HEK293 (cell line): Measurements from ENCODE around the gene ATP6V0C.
A peak's percentile ranks its signal among the peaks of the same experiment; 100 is the strongest.

Source experiments
- CTCF ChIA-PET: fragments of 350-600 bp; formaldehyde crosslinking; extraction: SDS; loops from one replicate; lab custom pipeline; 2021; ENCODE audit warnings: antibody characterized with exemption; lab: Yijun Ruan, JAX
- POLR2A ChIA-PET: fragments of 300-600 bp; formaldehyde crosslinking; extraction: SDS; loops from one replicate; lab custom pipeline; 2020; ENCODE audit warnings: antibody characterized with exemption, inconsistent platforms; lab: Yijun Ruan, JAX
- H3K27ac ChIP-seq: fragments of 200-500 bp; sonication (Bioruptor generic); 2 replicates; pipeline ENCODE4 v1.5.1; 2014; ENCODE audit warnings: low read depth, low read length, control low read depth, inconsistent platforms; ENCODE audit errors: extremely low read depth
- H3K36me3 ChIP-seq, 2 experiments: fragments of 200-500 bp in 1 of 2; sonication (Bioruptor generic) in 1 of 2; 1 replicate in 1 of 2; 2 replicates in 1 of 2; pipeline ENCODE4 v1.5.1; 2014 to 2017; ENCODE audit warnings: inconsistent platforms in 2 of 2, low read length in 2 of 2; ENCODE audit not compliant: control insufficient read depth in 2 of 2, insufficient read depth in 1 of 2
- H3K4me1 ChIP-seq: fragments of 200-500 bp; sonication (Bioruptor generic); 2 replicates; pipeline ENCODE4 v1.5.1; 2014; ENCODE audit warnings: mild to moderate bottlenecking, low read length, inconsistent platforms; ENCODE audit not compliant: control insufficient read depth, insufficient read depth
- H3K4me3 ChIP-seq: 2 replicates; pipeline ENCODE4 v1.5.1; 2011; ENCODE audit warnings: low read depth, mild to moderate bottlenecking, control low read depth, low read length, moderate library complexity
- H3K9me3 ChIP-seq: fragments of 200-500 bp; sonication (Bioruptor generic); 2 replicates; pipeline ENCODE4 v1.5.1; 2014; ENCODE audit warnings: low read depth, low read length, inconsistent platforms; ENCODE audit not compliant: control insufficient read depth, insufficient read depth
- GLIS1 ChIP-seq: fragments of 450-650 bp; formaldehyde crosslinking; IDR thresholded peaks from 2 replicates; pipeline ENCODE4 v1.5.1; 2016; ENCODE audit warnings: missing biosample characterization, missing genetic modification characterization
- INSM2 ChIP-seq: fragments of 450-650 bp; formaldehyde crosslinking; IDR thresholded peaks from 2 replicates; pipeline ENCODE4 v1.5.1; 2016; ENCODE audit warnings: missing biosample characterization, missing genetic modification characterization
- KLF1 ChIP-seq: fragments of 450-650 bp; formaldehyde crosslinking; IDR thresholded peaks from 2 replicates; pipeline ENCODE4 v1.5.1; 2016; ENCODE audit warnings: missing biosample characterization, missing genetic modification characterization
- PRDM1 ChIP-seq: fragments of 450-650 bp; formaldehyde crosslinking; IDR thresholded peaks from 2 replicates; pipeline ENCODE4; 2016; ENCODE audit warnings: missing biosample characterization, missing genetic modification characterization
- ZBTB44 ChIP-seq: fragments of 450-650 bp; IDR thresholded peaks from 2 replicates; pipeline ENCODE4 v1.5.1; 2018; ENCODE audit warnings: missing biosample characterization, mild to moderate bottlenecking, missing genetic modification characterization
- ZFP41 ChIP-seq: fragments of 450-650 bp; formaldehyde crosslinking; IDR thresholded peaks from 2 replicates; pipeline ENCODE4 v1.5.1; 2016; ENCODE audit warnings: missing biosample characterization, missing genetic modification characterization, borderline replicate concordance
- ZNF248 ChIP-seq: fragments of 450-650 bp; formaldehyde crosslinking; IDR thresholded peaks from 2 replicates; pipeline ENCODE4 v1.5.1; 2017; ENCODE audit warnings: missing biosample characterization, missing genetic modification characterization
- ZNF354C ChIP-seq: fragments of 450-650 bp; formaldehyde crosslinking; IDR thresholded peaks from 2 replicates; pipeline ENCODE4 v1.5.1; 2016; ENCODE audit warnings: missing biosample characterization, missing genetic modification characterization, low read depth, borderline replicate concordance
- ZNF473 ChIP-seq: fragments of 450-650 bp; formaldehyde crosslinking; IDR thresholded peaks from 2 replicates; pipeline ENCODE4 v1.5.1; 2017; ENCODE audit warnings: missing biosample characterization, missing genetic modification characterization
- ZNF513 ChIP-seq: fragments of 450-650 bp; IDR thresholded peaks from 2 replicates; pipeline ENCODE4 v1.5.1; 2018; ENCODE audit warnings: missing biosample characterization, missing genetic modification characterization
- TF ChIP-seq, protein P1 (sequence below): fragments of 450-650 bp; formaldehyde crosslinking; IDR thresholded peaks from 2 replicates; pipeline ENCODE4 v1.5.1; 2017; ENCODE audit warnings: missing biosample characterization, missing genetic modification characterization

The ATP6V0C gene

DNA sequence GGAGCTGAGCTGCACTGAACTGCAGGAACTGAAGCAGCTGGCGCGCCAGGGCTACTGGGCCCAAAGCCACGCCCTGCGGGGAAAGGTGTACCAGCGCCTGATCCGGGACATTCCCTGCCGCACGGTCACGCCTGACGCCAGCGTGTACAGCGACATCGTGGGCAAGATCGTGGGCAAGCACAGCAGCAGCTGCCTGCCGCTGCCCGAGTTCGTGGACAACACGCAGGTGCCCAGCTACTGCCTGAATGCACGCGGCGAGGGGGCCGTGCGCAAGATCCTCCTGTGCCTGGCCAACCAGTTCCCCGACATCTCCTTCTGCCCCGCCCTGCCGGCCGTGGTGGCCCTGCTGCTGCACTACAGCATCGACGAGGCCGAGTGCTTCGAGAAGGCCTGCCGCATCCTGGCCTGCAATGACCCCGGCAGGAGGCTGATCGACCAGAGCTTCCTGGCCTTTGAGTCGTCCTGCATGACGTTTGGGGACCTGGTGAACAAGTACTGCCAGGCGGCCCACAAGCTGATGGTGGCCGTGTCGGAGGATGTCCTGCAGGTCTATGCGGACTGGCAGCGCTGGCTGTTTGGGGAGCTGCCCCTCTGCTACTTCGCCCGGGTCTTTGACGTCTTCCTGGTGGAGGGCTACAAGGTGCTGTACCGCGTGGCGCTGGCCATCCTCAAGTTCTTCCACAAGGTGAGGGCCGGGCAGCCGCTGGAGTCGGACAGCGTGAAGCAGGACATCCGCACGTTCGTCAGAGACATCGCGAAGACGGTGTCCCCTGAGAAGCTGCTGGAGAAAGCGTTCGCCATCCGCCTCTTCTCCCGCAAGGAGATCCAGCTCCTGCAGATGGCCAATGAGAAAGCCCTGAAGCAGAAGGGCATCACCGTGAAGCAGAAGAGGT lies 17.3 kb upstream of the ATP6V0C start:
- Histone ChIP-seq H3K4me3 (no peak overlapping the region), H3K4me1 (no peaks in the 10 kb centered on the region), H3K36me3 (peaks cover 0 to 39% of the 10 kb centered on the region in 2 experiments; a peak in 2 of 3 replicates), H3K27ac (no peak overlapping the region), H3K9me3 (no peaks in the 10 kb centered on the region)
- POLR2A ChIA-PET: interaction anchor here (0.6 kb wide), 2 partner anchors 22 to 271 kb away, joined by 3 read pairs; no protein-coding TSS in a partner anchor
- CTCF ChIA-PET: no interaction called here
- TF ChIP-seq ZFP41: no peak
- no peak for TF ChIP-seq ZNF248 (tag by site-specific recombination)
- TF ChIP-seq, protein P1, sequence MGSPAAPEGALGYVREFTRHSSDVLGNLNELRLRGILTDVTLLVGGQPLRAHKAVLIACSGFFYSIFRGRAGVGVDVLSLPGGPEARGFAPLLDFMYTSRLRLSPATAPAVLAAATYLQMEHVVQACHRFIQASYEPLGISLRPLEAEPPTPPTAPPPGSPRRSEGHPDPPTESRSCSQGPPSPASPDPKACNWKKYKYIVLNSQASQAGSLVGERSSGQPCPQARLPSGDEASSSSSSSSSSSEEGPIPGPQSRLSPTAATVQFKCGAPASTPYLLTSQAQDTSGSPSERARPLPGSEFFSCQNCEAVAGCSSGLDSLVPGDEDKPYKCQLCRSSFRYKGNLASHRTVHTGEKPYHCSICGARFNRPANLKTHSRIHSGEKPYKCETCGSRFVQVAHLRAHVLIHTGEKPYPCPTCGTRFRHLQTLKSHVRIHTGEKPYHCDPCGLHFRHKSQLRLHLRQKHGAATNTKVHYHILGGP (tag by site-specific recombination): no peak
- TF ChIP-seq ZBTB44: no peak
- TF ChIP-seq INSM2 (tag by site-specific recombination): no peak
- TF ChIP-seq ZNF354C: no peak

- POLR2A ChIA-PET: interaction anchor here (0.6 kb wide), 1 partner anchor 21 kb away, joined by 3 read pairs; no protein-coding TSS in a partner anchor
- TF ChIP-seq GLIS1 (tag by site-specific recombination) (peak; percentile 57), ZNF473 (tag by site-specific recombination) (no peak), KLF1 (tag by site-specific recombination) (peak; percentile 74)
- peaks cover 0 to 39% of the 10 kb centered on the region in 2 experiments; a peak in 1 of 3 replicates for H3K36me3 ChIP-seq
- CTCF ChIA-PET: no interaction called here
- peaks cover 5% of the 10 kb centered on the region for H3K4me1 ChIP-seq
- no peak overlapping the region for H3K4me3 ChIP-seq
- H3K9me3 ChIP-seq: no peaks in the 10 kb centered on the region
- H3K27ac ChIP-seq: no peak overlapping the region
Measured at GRCh38 chr16:2497116-2497630, 16.6 kb upstream of the ATP6V0C start.

DNA sequence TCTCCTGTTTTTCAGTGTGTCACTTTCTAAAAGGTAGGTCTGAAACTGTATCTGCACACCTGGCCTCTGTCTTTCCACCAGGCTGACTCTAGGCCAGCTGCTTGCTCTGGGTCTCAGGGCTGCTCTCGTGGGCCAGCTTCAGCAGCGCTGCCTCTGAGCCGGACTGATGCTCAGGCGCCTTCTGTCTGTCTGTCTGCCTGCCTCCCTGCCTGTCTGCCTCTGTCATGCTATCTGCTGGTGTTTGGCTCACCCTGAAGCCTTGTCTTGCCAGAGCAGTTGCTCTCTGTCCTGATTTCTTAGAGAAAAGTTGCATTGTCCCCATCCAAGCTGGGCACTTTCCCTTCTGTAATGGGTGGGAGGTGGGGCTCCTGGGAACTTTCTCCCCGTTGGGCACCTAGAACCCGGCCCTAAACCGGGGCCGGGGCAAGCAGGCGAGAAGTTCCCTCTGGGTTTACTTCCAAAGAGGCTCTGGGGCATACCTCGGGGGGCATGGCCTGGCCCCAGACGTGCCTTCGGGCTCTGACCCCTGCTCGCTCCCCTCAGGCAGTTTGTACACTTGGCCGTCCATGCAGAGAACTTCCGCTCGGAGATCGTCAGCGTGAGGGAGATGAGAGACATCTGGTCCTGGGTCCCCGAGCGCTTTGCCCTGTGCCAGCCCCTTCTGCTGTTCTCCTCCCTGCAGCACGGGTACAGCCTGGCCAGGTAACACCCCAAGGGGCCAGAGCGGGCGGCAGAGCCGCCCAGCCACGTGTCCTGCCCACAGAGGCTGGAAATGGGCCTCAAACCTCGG lies 15.9 kb upstream of the ATP6V0C start:
- peaks cover 0 to 39% of the 10 kb centered on the region in 2 experiments; a peak in 1 of 3 replicates for H3K36me3 ChIP-seq
- CTCF ChIA-PET: no interaction called here

More for the DNA sequence above, 15.9 kb upstream of the ATP6V0C start:
- Histone ChIP-seq H3K9me3 (no peaks in the 10 kb centered on the region), H3K4me3 (no peak overlapping the region), H3K27ac (no peak overlapping the region), H3K4me1 (peaks cover 7% of the 10 kb centered on the region)
- 0 out of 2 replicates have a peak, but pooled peaks have one; percentile 40 for TF ChIP-seq PRDM1 (tag by site-specific recombination)
- TF ChIP-seq ZNF513: no peak
- POLR2A ChIA-PET: no interaction called here
